GM23338 (cell line): ENCODE data around the gene KRTAP2-2. TPM values are rescaled to one million over a fixed set of nuclear protein-coding genes. Genes with fewer than 3 reads are reported as not detected.

Experiments
- ATAC-seq: fragments of 200-7000 bp; cut with Tn5 transposase; 3 replicates; pipeline ENCODE4 v1.9.1; 2020
- DNase-seq: peaks from one replicate; pipeline ENCODE4 v3.0.0-alpha.2; 2015; ENCODE audit warnings: low spot score
- H2AFZ ChIP-seq: fragments of 200-600 bp; sonication (generic); 2 replicates; pipeline ENCODE4 v1.8.0; 2016; ENCODE audit warnings: antibody characterized with exemption, mild to moderate bottlenecking, moderate library complexity
- H3F3A ChIP-seq: fragments of 200-600 bp; sonication (generic); replicated peaks from 2 replicates; pipeline ENCODE4 v1.8.0; 2017; ENCODE audit warnings: antibody characterized with exemption, mixed run types, low read depth
- H3K27ac ChIP-seq: fragments of 200-600 bp; sonication (generic); 2 replicates; pipeline ENCODE4 v1.6.1; 2016; ENCODE audit warnings: low read depth
- H3K27me3 ChIP-seq: fragments of 200-600 bp; sonication (generic); 2 replicates; pipeline ENCODE4 v1.8.0; 2016; ENCODE audit warnings: mild to moderate bottlenecking, mixed run types, moderate library complexity; ENCODE audit not compliant: insufficient read depth
- H3K36me3 ChIP-seq: fragments of 200-600 bp; sonication (generic); 2 replicates; pipeline ENCODE4 v1.8.0; 2016; ENCODE audit warnings: mild to moderate bottlenecking; ENCODE audit not compliant: insufficient read depth
- H3K4me1 ChIP-seq: fragments of 200-600 bp; sonication (generic); 2 replicates; pipeline ENCODE4 v1.8.0; 2016; ENCODE audit warnings: mild to moderate bottlenecking, moderate library complexity; ENCODE audit not compliant: insufficient read depth
- H3K4me2 ChIP-seq: fragments of 200-600 bp; sonication (generic); 2 replicates; pipeline ENCODE4 v1.7.1; 2017; ENCODE audit warnings: mixed run types
- H3K4me3 ChIP-seq: fragments of 200-600 bp; sonication (generic); 2 replicates; pipeline ENCODE4 v1.6.1; 2016; ENCODE audit warnings: mixed run types
- H3K79me2 ChIP-seq: fragments of 200-600 bp; sonication (generic); replicated peaks from 2 replicates; pipeline ENCODE4 v1.8.0; 2017; ENCODE audit warnings: mild to moderate bottlenecking; ENCODE audit not compliant: insufficient read depth
- H3K9me2 ChIP-seq: fragments of 200-600 bp; sonication (generic); 2 replicates; pipeline ENCODE4 v1.8.0; 2017; ENCODE audit not compliant: insufficient read depth
- H4K20me1 ChIP-seq: fragments of 200-600 bp; sonication (generic); replicated peaks from 2 replicates; pipeline ENCODE4 v1.8.0; 2017; ENCODE audit warnings: mild to moderate bottlenecking; ENCODE audit not compliant: insufficient read depth
- H3K27ac Mint-ChIP-seq: 2 replicates; pipeline ENCODE4 v1.8.0; 2020; ENCODE audit warnings: inconsistent platforms, mild to moderate bottlenecking, moderate library complexity, mixed read lengths
- H3K27me3 Mint-ChIP-seq: 3 replicates; pipeline ENCODE4 v1.8.0; 2022; ENCODE audit warnings: low read depth, mild to moderate bottlenecking, moderate library complexity, mixed read lengths, inconsistent platforms; ENCODE audit not compliant: insufficient read depth, poor library complexity
- H3K36me3 Mint-ChIP-seq: 3 replicates; pipeline ENCODE4 v1.8.0; 2021; ENCODE audit warnings: low read depth, mild to moderate bottlenecking, inconsistent platforms, moderate library complexity, mixed read lengths
- H3K4me1 Mint-ChIP-seq: 3 replicates; pipeline ENCODE4 v1.8.0; 2020; ENCODE audit warnings: mild to moderate bottlenecking, inconsistent platforms, mixed read lengths
- H3K4me3 Mint-ChIP-seq: 3 replicates; pipeline ENCODE4 v1.8.0; 2021; ENCODE audit warnings: moderate library complexity, mild to moderate bottlenecking, inconsistent platforms, mixed read lengths
- H3K9me3 Mint-ChIP-seq: 3 replicates; pipeline ENCODE4 v1.8.0; 2020; ENCODE audit warnings: moderate library complexity, mild to moderate bottlenecking, inconsistent platforms, mixed read lengths
- CREB1 ChIP-seq: fragments of 250-450 bp; sonication (Bioruptor Pico); IDR thresholded peaks from 2 replicates; pipeline ENCODE4 v1.5.0; 2020; ENCODE audit warnings: low read depth, mild to moderate bottlenecking, moderate library complexity
- ETS1 ChIP-seq: IDR thresholded peaks from 2 replicates; pipeline ENCODE4 v1.6.1; 2016; ENCODE audit warnings: antibody characterized with exemption
- EZH2phosphoT487 ChIP-seq: fragments of 200-600 bp; sonication (generic); IDR thresholded peaks from one replicate; pipeline ENCODE4 v1.8.1; 2018; ENCODE audit warnings: antibody characterized with exemption; ENCODE audit not compliant: unreplicated experiment
- JUNB ChIP-seq: IDR thresholded peaks from one replicate; pipeline ENCODE4 v1.6.1; 2016; ENCODE audit warnings: antibody characterized with exemption; ENCODE audit not compliant: unreplicated experiment
- NANOG ChIP-seq: IDR thresholded peaks from 2 replicates; pipeline ENCODE4 v1.6.1; 2016; ENCODE audit warnings: antibody characterized with exemption, borderline replicate concordance
- POLR2AphosphoS5 ChIP-seq: IDR thresholded peaks from 2 replicates; pipeline ENCODE4 v1.6.1; 2016; ENCODE audit warnings: antibody characterized with exemption, low read depth
- REST ChIP-seq: IDR thresholded peaks from one replicate; pipeline ENCODE4 v1.6.1; 2018; ENCODE audit warnings: antibody characterized with exemption; ENCODE audit not compliant: unreplicated experiment
- STAT1 ChIP-seq: IDR thresholded peaks from one replicate; pipeline ENCODE4 v1.6.1; 2016; ENCODE audit warnings: antibody characterized with exemption; ENCODE audit not compliant: unreplicated experiment
- ZNF331 ChIP-seq: fragments of 250-450 bp; sonication (Bioruptor Pico); IDR thresholded peaks from 2 replicates; pipeline ENCODE4 v1.5.0; 2020; ENCODE audit warnings: low read depth, mild to moderate bottlenecking, moderate library complexity
- ZNF462 ChIP-seq: fragments of 250-450 bp; sonication (Bioruptor Pico); IDR thresholded peaks from 2 replicates; pipeline ENCODE4 v1.5.0; 2020; ENCODE audit warnings: mild to moderate bottlenecking, moderate library complexity
- polyA plus RNA-seq: library from polyadenylated mRNA; unstranded; fragments of >200 nt; fragmentation: Nextera tagmentation; extraction: Ambion mirVana; gene quantifications from 2 replicates; pipeline ENCODE4 v1.2.1, GENCODE V29; 2016
- total RNA-seq: library from RNA; depleted of rRNA; stranded (reverse); fragments of >200 nt; shearing (Covaris generic); gene quantifications from 2 replicates; pipeline ENCODE4 v1.2.3, GENCODE V29; 2014
- TF ChIP-seq, protein P1 (sequence below), 2 experiments: fragments of 200-600 bp in 1 of 2; sonication (generic) in 1 of 2; conservative IDR thresholded peaks; 2 replicates each; pipeline versions ENCODE4 v1.5.1 to v1.6.1; 2016 to 2017; ENCODE audit warnings: antibody characterized with exemption in 2 of 2, low read depth in 2 of 2, mild to moderate bottlenecking in 2 of 2, moderate library complexity in 1 of 2

KRTAP2-2 gene
- total and polyA plus RNA-seq, 2 experiments from 2014 or later = not detected

GRCh38 chr17:41065829-41066624 lies 11.0 kb upstream of the KRTAP2-2 start, which contains the start of gene KRTAP2-4:
Gene KRTAP2-4, minus strand, starts transcription at chr17:41065879. Its CDS starts 34 bp downstream, at chr17:41065845.
- H3K4me3 ChIP-seq = no peak within 1 kb of the TSS
- no peak within 1 kb of the TSS for H3K27ac ChIP-seq
- no peaks in the 10 kb centered on the region for H3F3A ChIP-seq
- H3K27ac Mint-ChIP-seq = no peak within 1 kb of the TSS
- TF ChIP-seq ZNF462 (CRISPR knock-in tag) (no peak), EZH2phosphoT487 (no peak), ETS1 (no peak), STAT1 (no peak), NANOG (no peak), REST (no peak), CREB1 (CRISPR knock-in tag) (no peak), JUNB (no peak), POLR2AphosphoS5 (no peak), ZNF331 (CRISPR knock-in tag) (no peak)
- TF ChIP-seq, protein P1, sequence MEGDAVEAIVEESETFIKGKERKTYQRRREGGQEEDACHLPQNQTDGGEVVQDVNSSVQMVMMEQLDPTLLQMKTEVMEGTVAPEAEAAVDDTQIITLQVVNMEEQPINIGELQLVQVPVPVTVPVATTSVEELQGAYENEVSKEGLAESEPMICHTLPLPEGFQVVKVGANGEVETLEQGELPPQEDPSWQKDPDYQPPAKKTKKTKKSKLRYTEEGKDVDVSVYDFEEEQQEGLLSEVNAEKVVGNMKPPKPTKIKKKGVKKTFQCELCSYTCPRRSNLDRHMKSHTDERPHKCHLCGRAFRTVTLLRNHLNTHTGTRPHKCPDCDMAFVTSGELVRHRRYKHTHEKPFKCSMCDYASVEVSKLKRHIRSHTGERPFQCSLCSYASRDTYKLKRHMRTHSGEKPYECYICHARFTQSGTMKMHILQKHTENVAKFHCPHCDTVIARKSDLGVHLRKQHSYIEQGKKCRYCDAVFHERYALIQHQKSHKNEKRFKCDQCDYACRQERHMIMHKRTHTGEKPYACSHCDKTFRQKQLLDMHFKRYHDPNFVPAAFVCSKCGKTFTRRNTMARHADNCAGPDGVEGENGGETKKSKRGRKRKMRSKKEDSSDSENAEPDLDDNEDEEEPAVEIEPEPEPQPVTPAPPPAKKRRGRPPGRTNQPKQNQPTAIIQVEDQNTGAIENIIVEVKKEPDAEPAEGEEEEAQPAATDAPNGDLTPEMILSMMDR (conservative IDR thresholded peaks at IDR 0.05; ENCODE audit: low read depth in 2 of 2) = no peak
- no peaks in the 10 kb centered on the region; the same call in none of the 2 replicates for H3K9me2 ChIP-seq
- no peaks in the 10 kb centered on the region for H3K27me3 Mint-ChIP-seq
- H3K4me1 ChIP-seq = no peaks in the 10 kb centered on the region
- no peaks in the 10 kb centered on the region for H3K4me1 Mint-ChIP-seq
- no peak within 1 kb of the TSS for H3K4me3 Mint-ChIP-seq
- no peaks in the 10 kb centered on the region for H4K20me1 ChIP-seq
- no peak for DNase-seq
- no peaks in the 10 kb centered on the region for H3K36me3 ChIP-seq
- ATAC-seq = peak; percentile 41; the same call in 2 of the 3 replicates
- no peaks in the 10 kb centered on the region for H3K79me2 ChIP-seq
- H3K4me2 ChIP-seq = no peak within 1 kb of the TSS
- no peaks in the 10 kb centered on the region for H3K36me3 Mint-ChIP-seq
- H3K27me3 ChIP-seq = no peaks in the 10 kb centered on the region
- no peaks in the 10 kb centered on the region for H3K9me3 Mint-ChIP-seq
- H2AFZ ChIP-seq = no peak within 1 kb of the TSS
